Measurements from ENCODE around the gene ALLC. TPM values are rescaled to one million over a fixed set of nuclear protein-coding genes. Genes with fewer than 3 reads are reported as not detected.
"Not testable (repeated sequence)": the region's sequence is repeated elsewhere in the genome, so short reads cannot be mapped to it uniquely, and the experiment has no call there.

The ALLC gene
- total RNA-seq, 2 experiments from 2014 or later = not detected

DNA sequence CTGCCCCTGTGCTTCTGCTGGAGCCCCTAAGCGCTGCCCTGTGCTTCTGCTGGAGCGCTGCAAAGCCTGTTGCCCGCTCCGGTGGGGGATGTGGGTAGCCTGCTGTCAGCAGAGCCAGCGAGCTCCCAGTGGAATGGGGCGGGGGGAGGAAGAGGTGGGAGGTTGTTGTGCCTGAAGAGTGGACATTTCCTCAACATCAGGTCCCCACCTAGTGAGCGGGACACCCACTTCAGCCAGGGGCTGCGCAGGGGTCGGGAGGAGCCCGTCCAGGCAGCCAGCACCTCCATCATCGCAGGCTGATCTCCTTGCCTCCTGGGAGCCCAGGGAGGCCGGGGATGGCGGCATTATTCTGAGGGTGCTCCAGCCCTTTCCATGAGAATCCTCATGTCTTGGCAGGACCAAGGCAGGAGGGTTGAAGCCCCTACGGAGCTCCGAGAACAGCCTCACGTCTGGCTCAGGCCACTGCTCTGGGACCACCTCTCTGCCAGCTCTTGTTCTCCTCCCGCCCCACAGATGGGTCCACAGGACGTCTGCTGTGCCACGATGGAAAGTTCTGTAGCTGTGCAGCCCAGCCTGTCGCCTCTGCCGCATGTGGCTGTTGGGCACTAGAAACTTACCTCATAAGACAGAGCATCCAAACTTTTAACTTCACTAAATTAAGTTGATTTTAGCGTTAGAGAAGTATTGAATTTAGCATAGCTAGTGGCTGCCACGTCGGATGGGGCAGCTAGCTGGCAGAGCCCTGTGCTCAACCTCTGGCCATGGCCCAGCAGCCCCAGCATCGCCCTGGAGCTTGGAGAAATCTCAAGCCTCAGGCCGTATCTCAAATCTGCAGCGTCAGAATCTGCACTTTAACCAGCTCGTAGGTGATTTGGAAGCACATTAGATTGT lies 1.9 kb upstream of the ALLC start:
- H3K4me3 Mint-ChIP-seq = no peak overlapping the region
- ChIA-PET CTCF (no interaction called here), POLR2A (no interaction called here)
- H3K9me3 Mint-ChIP-seq (ENCODE audit: insufficient read depth) = no peaks in the 10 kb centered on the region
- ATAC-seq = no peak
- DNase-seq = no peak
- H3K36me3 Mint-ChIP-seq (ENCODE audit: low read depth) = no peaks in the 10 kb centered on the region
- H3K4me1 Mint-ChIP-seq (ENCODE audit: low read depth) = peaks cover 11% of the 10 kb centered on the region
- no peaks in the 10 kb centered on the region for H3K27me3 Mint-ChIP-seq (ENCODE audit: low read depth)
- H3K27ac Mint-ChIP-seq = no peak overlapping the region

DNA sequence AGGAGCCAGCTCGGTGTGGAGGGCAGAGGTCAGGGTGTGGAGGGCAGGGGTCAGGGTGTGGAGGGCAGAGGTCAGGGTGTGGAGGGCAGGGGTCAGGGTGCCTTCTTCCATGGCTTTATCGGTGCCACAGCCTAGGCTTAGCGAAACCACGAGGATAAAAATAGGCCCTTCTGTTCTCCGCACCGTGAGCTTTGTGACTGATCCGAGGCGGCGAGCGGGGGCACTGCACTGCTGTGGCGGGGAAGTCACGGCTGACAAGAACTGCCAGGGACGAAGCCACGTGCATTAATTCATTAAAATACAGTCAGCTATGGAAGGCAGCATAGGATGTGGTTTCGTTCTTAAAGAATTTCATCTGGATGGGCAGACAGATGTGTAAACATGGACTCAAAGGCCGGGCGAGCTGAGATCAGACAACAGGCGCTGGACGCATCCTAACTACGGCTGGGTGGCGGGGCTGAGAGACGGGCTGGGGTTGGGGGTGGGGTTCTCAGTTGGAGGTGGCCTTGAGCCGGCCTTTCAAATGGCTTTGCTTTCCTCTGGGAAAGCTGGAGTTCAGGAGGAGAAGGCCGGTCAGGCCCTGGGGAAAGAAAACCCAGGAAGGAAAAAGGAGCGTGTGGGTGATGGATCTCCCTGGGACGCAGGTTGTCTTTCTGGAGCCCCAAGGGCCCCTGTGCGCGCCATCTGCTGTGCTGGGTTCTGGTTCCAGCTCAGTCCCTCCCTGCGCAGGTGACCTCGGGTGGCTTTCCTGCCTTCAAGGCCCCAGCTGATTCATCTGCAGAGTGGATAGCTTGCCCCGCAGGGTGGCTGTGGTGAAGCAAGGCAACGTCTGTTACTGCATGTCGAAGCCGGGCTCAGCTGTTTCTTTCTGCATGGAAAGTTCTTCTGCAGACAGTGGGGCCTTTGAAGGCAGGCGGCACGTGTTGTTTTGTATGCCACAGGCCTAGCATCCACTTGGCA lies 958 bp upstream of the ALLC start:
- POLR2A ChIA-PET = no interaction called here
- DNase-seq (no peak), ATAC-seq (no peak)
- Mint-ChIP-seq H3K4me3 (no peak overlapping the region), H3K9me3 (ENCODE audit: insufficient read depth) (no peaks in the 10 kb centered on the region), H3K36me3 (ENCODE audit: low read depth) (no peaks in the 10 kb centered on the region), H3K27me3 (ENCODE audit: low read depth) (no peaks in the 10 kb centered on the region), H3K27ac (no peak overlapping the region), H3K4me1 (ENCODE audit: low read depth) (peaks cover 5% of the 10 kb centered on the region)
- CTCF ChIA-PET = no interaction called here

DNA sequence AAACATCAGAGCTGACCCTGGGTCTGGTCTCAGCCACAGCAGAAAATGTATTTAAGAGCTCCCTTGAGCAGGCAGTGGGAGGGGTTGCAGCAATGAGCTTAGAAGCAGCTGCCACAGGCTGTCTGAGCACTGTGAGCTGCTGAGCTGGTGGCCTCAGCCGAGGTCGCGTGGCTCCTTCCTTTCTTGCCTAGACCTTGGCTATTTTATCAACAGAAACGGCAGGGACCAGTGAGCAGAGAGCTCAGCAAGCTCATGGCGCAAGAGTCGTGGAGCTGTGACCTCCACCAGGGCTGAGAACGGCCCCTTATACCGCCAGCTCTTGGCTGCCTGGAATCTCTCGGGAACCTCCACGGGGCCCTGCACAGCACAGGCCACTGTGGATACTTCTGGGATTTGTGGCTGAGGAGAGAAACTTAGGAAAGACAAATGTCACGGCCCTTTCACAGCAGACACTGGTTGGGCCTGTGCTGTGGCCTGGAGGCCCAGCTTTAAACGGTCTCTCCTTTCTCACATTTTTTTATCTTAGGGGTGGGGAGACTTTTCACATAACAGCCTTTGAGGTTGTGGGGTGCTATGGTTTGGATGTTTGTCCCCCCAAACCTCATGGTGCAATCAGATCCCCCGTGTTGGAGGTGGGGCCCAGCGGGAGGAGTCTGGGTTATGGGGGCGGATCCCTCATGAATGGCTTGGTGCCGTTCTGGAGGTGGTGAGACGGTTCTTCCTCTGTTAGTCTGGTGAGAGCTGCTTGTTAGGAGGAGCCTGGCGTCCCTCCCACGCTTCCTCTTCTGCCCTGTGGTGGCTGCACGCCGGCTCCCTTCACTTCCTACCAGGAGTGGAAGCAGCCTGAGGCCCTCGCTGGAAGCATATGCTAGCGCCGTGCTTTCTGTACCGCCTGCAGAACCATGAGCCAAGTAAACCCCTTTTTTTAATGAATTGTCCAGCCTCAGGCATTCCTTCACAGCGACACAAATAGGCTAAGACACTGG lies 1.7 kb downstream of the ALLC start:
- Mint-ChIP-seq H3K9me3 (ENCODE audit: insufficient read depth) (no peaks in the 10 kb centered on the region), H3K27ac (no peak overlapping the region), H3K4me1 (ENCODE audit: low read depth) (peaks cover 2% of the 10 kb centered on the region), H3K27me3 (ENCODE audit: low read depth) (peaks cover 5% of the 10 kb centered on the region), H3K36me3 (ENCODE audit: low read depth) (no peaks in the 10 kb centered on the region), H3K4me3 (no peak overlapping the region)
- ChIA-PET CTCF (no interaction called here), POLR2A (interaction anchor here (0.6 kb wide), 1 partner anchor 8 kb away, joined by 3 read pairs; no protein-coding TSS in a partner anchor)
- no peak for DNase-seq
- no peak for ATAC-seq

DNA sequence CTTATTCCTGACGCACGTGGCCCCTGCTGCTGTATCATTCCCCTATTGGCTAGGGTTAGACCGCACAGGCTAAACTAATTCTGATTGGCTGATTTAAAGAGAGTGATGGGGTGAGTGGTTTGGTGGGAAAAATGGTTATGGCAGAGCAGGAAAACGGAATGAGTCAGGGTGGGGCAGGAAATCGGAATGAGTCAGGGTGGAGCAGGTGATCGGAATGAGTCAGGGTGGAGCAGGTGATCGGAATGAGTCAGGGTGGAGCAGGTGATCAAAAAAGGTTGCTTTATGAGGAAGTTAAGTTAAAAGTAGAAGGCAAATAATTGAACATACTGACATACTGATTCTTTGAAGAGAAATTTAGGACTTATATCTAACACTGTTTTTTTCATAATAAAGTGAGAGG lies 2.6 kb downstream of the ALLC start:
- CTCF ChIA-PET = not testable (repeated sequence)

DNA sequence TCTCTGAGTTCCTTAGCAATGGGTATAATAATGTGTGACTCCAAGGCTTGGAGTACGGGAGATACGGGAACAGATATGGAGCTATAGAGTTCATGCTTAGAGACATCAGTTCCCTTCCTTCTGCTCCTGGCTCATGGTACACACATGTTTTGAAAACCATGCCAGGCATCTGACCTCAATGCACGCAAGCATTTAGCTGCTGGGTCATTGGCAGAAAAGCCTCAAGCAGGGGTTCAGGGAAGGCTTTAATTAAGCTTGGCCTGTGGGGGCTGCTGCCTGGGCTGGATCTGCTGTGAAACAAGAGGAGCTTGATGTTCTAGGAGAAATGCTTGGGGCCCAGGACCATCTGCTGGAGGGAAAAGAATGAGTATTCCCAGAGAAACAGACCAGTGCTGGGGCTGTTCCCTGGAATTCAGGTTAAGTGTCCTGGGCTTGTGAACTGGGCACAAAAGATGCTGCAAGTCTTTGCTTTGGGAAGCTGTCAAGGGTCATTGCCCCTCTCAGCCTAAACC lies 3.2 kb downstream of the ALLC start:
- POLR2A ChIA-PET = no interaction called here
- Mint-ChIP-seq H3K4me3 (no peak overlapping the region), H3K9me3 (ENCODE audit: insufficient read depth) (no peaks in the 10 kb centered on the region), H3K27ac (no peak overlapping the region), H3K27me3 (ENCODE audit: low read depth) (peaks cover 5% of the 10 kb centered on the region), H3K4me1 (ENCODE audit: low read depth) (peaks cover 2% of the 10 kb centered on the region), H3K36me3 (ENCODE audit: low read depth) (no peaks in the 10 kb centered on the region)
- no peak for ATAC-seq
- CTCF ChIA-PET = no interaction called here
- DNase-seq = no peak

More for the DNA sequence above, 2.6 kb downstream of the ALLC start:
- H3K27me3 Mint-ChIP-seq (ENCODE audit: low read depth); H3K27ac Mint-ChIP-seq; H3K9me3 Mint-ChIP-seq (ENCODE audit: insufficient read depth); DNase-seq; POLR2A ChIA-PET; H3K36me3 Mint-ChIP-seq (ENCODE audit: low read depth); H3K4me3 Mint-ChIP-seq; H3K4me1 Mint-ChIP-seq (ENCODE audit: low read depth); ATAC-seq: not testable (repeated sequence)

DNA sequence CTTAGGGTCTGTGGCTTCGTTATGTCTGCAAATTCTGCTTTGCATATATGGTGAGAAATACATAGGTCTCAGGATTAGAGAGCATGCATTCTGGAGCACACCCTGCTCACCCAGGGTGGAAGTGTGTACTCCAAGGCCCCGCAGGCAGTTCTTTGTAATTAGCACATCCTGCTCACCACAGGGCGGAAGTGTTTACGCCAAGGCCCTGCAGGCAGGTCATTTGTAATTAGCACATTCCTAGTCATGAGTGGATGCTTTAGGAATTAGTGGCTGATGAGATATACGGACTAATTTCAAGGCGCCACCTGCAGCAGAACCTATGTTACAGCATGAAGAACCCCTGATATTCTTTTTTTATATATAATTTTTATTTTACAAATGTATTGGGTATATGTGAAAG lies 4.2 kb downstream of the ALLC start:
- Mint-ChIP-seq H3K4me3 (no peak overlapping the region), H3K36me3 (ENCODE audit: low read depth) (no peaks in the 10 kb centered on the region), H3K4me1 (ENCODE audit: low read depth) (peaks cover 2% of the 10 kb centered on the region), H3K27me3 (ENCODE audit: low read depth) (peaks cover 5% of the 10 kb centered on the region), H3K27ac (no peak overlapping the region), H3K9me3 (ENCODE audit: insufficient read depth) (no peaks in the 10 kb centered on the region)
- ATAC-seq (no peak), DNase-seq (no peak)
- CTCF ChIA-PET = no interaction called here
- POLR2A ChIA-PET = no interaction called here

DNA sequence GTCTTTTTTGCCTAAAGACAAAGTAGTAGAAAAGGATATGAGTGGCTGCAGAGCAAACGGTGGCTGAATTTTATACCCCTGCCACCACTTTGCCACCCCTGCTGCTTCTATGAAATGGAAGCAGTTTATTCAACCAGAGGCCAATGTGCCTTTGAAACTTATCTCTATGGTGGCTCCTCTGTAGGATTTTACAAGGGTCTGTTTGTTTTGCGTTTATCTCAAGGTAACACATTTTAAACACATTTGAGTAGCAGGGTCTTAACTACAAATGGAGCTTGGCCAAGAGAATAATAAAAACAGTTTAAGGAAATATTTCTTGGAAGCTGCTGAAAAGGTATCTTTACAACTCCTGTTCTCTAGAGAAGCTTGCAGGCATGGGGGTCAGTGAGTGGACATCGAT lies 6.1 kb downstream of the ALLC start:
- H3K4me3 Mint-ChIP-seq = no peak overlapping the region

DNA sequence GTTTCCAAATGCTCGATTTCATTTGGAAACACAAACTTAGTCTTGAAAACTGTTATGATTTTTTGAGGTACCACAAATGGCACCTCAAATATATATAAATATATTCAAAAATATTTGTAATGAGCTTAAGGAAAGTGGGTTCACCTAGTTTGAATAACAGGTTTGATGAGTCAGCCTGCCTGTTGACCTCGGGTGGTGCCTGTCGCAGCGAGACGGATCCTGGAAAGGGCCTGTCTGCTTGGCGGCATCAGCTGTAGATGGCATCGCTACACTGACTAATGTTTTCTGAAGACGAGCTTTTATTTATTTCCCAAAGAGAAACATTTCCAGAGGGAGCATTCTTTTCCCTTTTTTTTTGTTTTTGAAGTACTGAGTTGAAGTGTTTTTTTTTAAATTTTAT lies 6.9 kb downstream of the ALLC start:
- Mint-ChIP-seq H3K27ac (no peak overlapping the region), H3K27me3 (ENCODE audit: low read depth) (peaks cover 5% of the 10 kb centered on the region), H3K9me3 (ENCODE audit: insufficient read depth) (no peaks in the 10 kb centered on the region), H3K4me1 (ENCODE audit: low read depth) (peaks cover 2% of the 10 kb centered on the region), H3K4me3 (no peak overlapping the region), H3K36me3 (ENCODE audit: low read depth) (no peaks in the 10 kb centered on the region)
- DNase-seq (no peak), ATAC-seq (no peak)
- ChIA-PET POLR2A (no interaction called here), CTCF (no interaction called here)

More for the DNA sequence above, 6.1 kb downstream of the ALLC start:
- ChIA-PET POLR2A (no interaction called here), CTCF (no interaction called here)
- Mint-ChIP-seq H3K27ac (no peak overlapping the region), H3K36me3 (ENCODE audit: low read depth) (no peaks in the 10 kb centered on the region), H3K4me1 (ENCODE audit: low read depth) (peaks cover 2% of the 10 kb centered on the region), H3K27me3 (ENCODE audit: low read depth) (peaks cover 5% of the 10 kb centered on the region), H3K9me3 (ENCODE audit: insufficient read depth) (no peaks in the 10 kb centered on the region)
- no peak for ATAC-seq
- DNase-seq = no peak

DNA sequence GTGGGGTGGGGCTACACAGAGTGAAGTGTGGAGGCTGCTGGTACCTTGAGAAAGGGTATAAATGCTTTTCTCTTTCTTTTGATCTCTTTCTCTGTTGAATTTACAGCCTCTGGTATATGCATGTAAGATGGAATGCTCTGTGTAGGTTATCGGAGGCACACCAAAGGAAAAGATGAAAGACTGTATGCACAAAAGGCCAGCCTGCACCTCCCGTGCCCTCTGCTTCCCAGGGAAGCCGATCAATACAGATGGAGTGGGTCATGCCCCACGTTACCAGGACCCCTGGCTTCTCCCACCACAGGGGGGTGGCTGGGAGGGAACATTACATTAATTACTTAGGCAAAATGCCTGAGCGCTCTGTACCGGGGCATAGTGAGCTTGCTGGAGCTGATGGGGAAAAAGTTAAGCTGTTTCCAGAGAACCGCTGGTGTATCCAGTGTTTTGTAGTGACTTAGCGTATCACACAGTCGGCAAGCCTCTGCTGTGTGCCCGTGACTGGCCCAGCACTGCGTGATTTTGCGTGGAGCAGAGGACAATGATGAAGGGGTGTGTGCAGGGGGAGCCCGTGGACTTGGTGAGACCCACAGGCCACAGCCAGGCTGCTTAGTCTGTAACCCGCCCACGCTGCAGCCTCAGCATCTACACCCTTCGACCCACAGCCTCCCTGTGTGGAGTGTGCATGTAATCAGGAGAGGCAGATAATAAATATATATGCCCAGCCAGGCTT lies 8.0 kb downstream of the ALLC start:
- Mint-ChIP-seq H3K27me3 (ENCODE audit: low read depth) (peaks cover 5% of the 10 kb centered on the region), H3K4me3 (no peak overlapping the region), H3K27ac (no peak overlapping the region), H3K36me3 (ENCODE audit: low read depth) (no peaks in the 10 kb centered on the region), H3K9me3 (ENCODE audit: insufficient read depth) (no peaks in the 10 kb centered on the region), H3K4me1 (ENCODE audit: low read depth) (no peaks in the 10 kb centered on the region)
- DNase-seq (no peak), ATAC-seq (no peak)
- ChIA-PET POLR2A (no interaction called here), CTCF (no interaction called here)

DNA sequence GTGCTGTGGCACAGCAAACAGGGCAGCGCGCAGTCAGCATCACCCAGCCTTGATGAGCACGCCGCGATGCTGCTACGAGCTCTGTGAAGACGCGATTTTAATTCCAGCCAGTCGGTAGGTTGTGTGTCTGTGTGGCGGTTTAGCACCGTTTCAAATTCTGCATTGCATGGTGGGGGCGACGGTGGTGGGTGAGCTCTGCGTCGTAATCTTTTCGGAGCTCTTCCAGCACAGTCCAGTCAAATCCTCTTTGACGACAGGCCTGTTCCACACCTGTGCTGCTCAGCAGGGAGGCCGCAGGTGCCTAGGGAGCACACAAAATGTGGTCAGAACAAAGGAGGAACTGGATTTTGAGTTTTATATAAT lies 8.6 kb downstream of the ALLC start:
- DNase-seq = no peak
- POLR2A ChIA-PET = no interaction called here
- Mint-ChIP-seq H3K9me3 (ENCODE audit: insufficient read depth) (no peaks in the 10 kb centered on the region), H3K4me3 (no peak overlapping the region), H3K27me3 (ENCODE audit: low read depth) (peaks cover 5% of the 10 kb centered on the region), H3K27ac (no peak overlapping the region), H3K36me3 (ENCODE audit: low read depth) (no peaks in the 10 kb centered on the region), H3K4me1 (ENCODE audit: low read depth) (no peaks in the 10 kb centered on the region)
- CTCF ChIA-PET = no interaction called here
- no peak for ATAC-seq

DNA sequence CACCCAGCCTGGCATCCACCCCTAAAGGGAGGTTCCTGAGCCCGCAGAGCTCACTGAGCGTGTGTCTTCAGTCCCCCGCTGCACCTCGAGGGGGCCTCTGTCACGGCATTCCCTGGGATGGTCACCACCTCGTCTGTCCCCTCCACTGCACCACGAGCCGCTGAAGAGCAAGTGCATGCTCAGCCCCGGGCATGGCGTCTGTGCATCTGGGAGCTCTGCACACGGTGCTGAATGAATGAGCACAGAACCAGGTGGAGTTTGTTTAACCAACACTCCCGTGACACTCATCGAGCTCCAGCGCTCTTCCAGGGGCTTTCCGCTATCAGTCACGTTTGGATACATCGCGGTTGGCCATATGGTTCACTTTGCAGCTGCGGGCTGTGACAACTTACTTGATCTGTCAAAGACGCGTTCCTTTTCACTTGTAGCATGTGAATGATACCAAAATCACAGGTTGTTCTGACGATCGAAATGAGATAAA lies 9.2 kb downstream of the ALLC start:
- DNase-seq = no peak
- no peak overlapping the region for H3K4me3 Mint-ChIP-seq
- no peak for ATAC-seq
- H3K27me3 Mint-ChIP-seq (ENCODE audit: low read depth) = peaks cover 5% of the 10 kb centered on the region
- H3K27ac Mint-ChIP-seq = no peak overlapping the region
- no peaks in the 10 kb centered on the region for H3K4me1 Mint-ChIP-seq (ENCODE audit: low read depth)
- no peaks in the 10 kb centered on the region for H3K36me3 Mint-ChIP-seq (ENCODE audit: low read depth)
- ChIA-PET POLR2A (no interaction called here), CTCF (no interaction called here)
- no peaks in the 10 kb centered on the region for H3K9me3 Mint-ChIP-seq (ENCODE audit: insufficient read depth)

All from activated CD8-positive, alpha-beta T cell treated with anti-CD3 and anti-CD28 coated beads, Interleukin-2, amount 10 ng/mL, durations not matched to agents 7 days and 5 days (primary cell).